DND-41 (cell line): ENCODE data around the gene MAGI1.

Experiments
- EZH2 ChIP-seq: IDR thresholded peaks from 3 replicates; pipeline ENCODE4 v1.6.1; 2012; ENCODE audit warnings: borderline replicate concordance, low read depth, mild to moderate bottlenecking, moderate library complexity, low read length, inconsistent platforms; ENCODE audit not compliant: severe bottlenecking
- TF ChIP-seq, protein P1 (sequence below): IDR thresholded peaks from 2 replicates; pipeline ENCODE4 v1.5.1; 2012; ENCODE audit warnings: borderline replicate concordance, low read length, moderate library complexity, mild to moderate bottlenecking; ENCODE audit not compliant: poor library complexity, severe bottlenecking; ENCODE audit errors: extremely low read depth

GRCh38 chr3:65896321-65896720 lies 142.4 kb downstream of the MAGI1 start:
- TF ChIP-seq, protein P1, sequence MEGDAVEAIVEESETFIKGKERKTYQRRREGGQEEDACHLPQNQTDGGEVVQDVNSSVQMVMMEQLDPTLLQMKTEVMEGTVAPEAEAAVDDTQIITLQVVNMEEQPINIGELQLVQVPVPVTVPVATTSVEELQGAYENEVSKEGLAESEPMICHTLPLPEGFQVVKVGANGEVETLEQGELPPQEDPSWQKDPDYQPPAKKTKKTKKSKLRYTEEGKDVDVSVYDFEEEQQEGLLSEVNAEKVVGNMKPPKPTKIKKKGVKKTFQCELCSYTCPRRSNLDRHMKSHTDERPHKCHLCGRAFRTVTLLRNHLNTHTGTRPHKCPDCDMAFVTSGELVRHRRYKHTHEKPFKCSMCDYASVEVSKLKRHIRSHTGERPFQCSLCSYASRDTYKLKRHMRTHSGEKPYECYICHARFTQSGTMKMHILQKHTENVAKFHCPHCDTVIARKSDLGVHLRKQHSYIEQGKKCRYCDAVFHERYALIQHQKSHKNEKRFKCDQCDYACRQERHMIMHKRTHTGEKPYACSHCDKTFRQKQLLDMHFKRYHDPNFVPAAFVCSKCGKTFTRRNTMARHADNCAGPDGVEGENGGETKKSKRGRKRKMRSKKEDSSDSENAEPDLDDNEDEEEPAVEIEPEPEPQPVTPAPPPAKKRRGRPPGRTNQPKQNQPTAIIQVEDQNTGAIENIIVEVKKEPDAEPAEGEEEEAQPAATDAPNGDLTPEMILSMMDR, result no peak
- TF ChIP-seq EZH2, result no peak
